Pancreas (tissue), 10 donors: ENCODE results near the gene NACC2. TPM values are rescaled to one million over a fixed set of nuclear protein-coding genes. Genes with fewer than 3 reads are reported as not detected.

ENCODE experiments used
- ATAC-seq, 4 donors: fragments of 200-7000 bp; cut with Tn5 transposase; one replicate each; pipeline versions ENCODE4 v1.8.0 to v1.9.1; 2020; ENCODE audit warnings: mild to moderate bottlenecking in 4 of 4, moderate library complexity in 4 of 4
- DNase-seq, 6 donors: peaks; one replicate each; pipeline ENCODE4 v3.0.0-alpha.2; 2020
- FAIRE-seq: peaks from 2 replicates; lab custom pipeline; 2012; peaks lifted over from hg19 to GRCh38; lab: Jason Lieb, UNC
- H3K27ac ChIP-seq, 4 donors: fragments of 200-600 bp; sonication (generic); 1 replicate in 3 of 4; 2 replicates in 1 of 4; pipeline versions ENCODE4 v1.5.0 to v1.8.0; 2020
- H3K27me3 ChIP-seq, 4 donors: fragments of 200-600 bp; one replicate each; pipeline ENCODE4 v1.8.0; 2021
- H3K36me3 ChIP-seq, 3 donors: fragments of 200-600 bp; sonication (generic) in 1 of 3; one replicate each; pipeline versions ENCODE4 v1.5.0 to v1.8.0; 2020 to 2021
- H3K4me1 ChIP-seq, 3 donors: fragments of 200-600 bp; one replicate each; pipeline ENCODE4 v1.8.0; 2021
- H3K4me3 ChIP-seq, 4 donors: fragments of 200-600 bp; sonication (generic) in 2 of 4; one replicate each; pipeline versions ENCODE4 v1.5.0 to v1.8.0; 2020 to 2021
- H3K9me3 ChIP-seq, 4 donors: fragments of 200-600 bp; one replicate each; pipeline ENCODE4 v1.8.0; 2021
- CTCF ChIP-seq, 4 donors: fragments of 200-600 bp; sonication (generic) in 3 of 4; IDR thresholded peaks; one replicate each; pipeline versions ENCODE4 v1.5.0 to v1.8.0; 2021; ENCODE audit warnings: antibody characterized with exemption in 4 of 4
- WGBS, 2 donors: extraction: QIAGEN DNeasy Blood & Tissue Kit; methylation state at CpG; one replicate each; pipeline ENCODE4 v1.1.7; 2013; 5-methylcytosine and 5-hydroxymethylcytosine counted together
- intact Hi-C, 3 donors: fragments of 100-400 bp; cut with DNase I; formaldehyde crosslinking; loops; one replicate each; pipeline versions ENCODE4 v1.11.1 to v1.14.2; 2022
- polyA plus RNA-seq, 2 donors: library from polyadenylated mRNA; stranded (reverse); fragments of 200-250 nt; gene quantifications; one replicate each; pipeline ENCODE4 v1.2.3, GENCODE V29; 2013
- total RNA-seq, 6 donors: library from RNA; stranded (reverse); fragmentation: NEBNext Ultra II Directional in 4 of 6; extraction: Animal tissue kit (Norgen Biotek cat#: 25700) in 4 of 6; gene quantifications; one replicate each; pipeline versions ENCODE4 v1.2.1 to v1.2.4, GENCODE V29; 2021 to 2023
- donor health status: healthy with polysubstance abuse.
- donor health status: DM: no; HTN: no; CAD: no; lungs with moderate emphysema.
- donor health status: DM: no; HTN: no; CAD: no.
- donor health status: control.
- donor health status: control.
- donor health status: Bipolar disorder and iron deficiency.
- donor health status: DM: yes; HTN: yes; CAD: no.
- donor health status: DM: no; HTN: no; CAD: no.
- donor health status: DM: no; HTN: no; CAD: no.
- donor health status: DM: yes; HTN: yes; CAD: no.

The NACC2 gene
- total and polyA plus RNA-seq, 8 donors, result 4.3 to 12.4 (median 8.2) TPM

DNA sequence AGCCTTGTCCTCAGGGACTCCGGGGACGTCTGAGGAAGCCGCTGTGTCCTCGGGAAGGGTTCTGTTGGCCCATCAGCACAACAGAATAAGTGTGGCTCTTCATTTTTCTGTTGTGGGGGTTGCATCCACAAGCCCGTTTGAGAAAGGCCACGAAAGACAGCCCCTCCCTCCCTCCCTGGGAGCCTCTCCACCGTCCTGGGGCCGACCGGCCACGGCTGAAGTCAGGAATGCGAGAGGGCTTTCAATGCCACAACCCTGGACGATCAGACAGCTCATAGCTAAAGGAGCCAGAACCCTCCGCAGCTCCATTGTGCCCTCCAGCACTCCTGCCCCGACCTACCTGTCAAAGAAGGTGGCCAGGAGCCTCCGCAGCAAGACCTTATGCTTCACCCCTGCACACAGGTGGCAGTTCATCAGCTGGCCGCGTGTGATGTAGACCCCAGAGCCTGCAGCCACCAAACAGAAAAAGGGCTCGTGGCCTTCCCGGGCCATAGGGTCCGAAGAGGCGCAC, 81.5 kb downstream of the NACC2 start:
- H3K4me1 ChIP-seq, result no peaks in the 10 kb centered on the region
- intact Hi-C loops, result no loop called here
- no peak for TF ChIP-seq CTCF (IDR thresholded peaks at IDR 0.05)
- FAIRE-seq (no peak), DNase-seq (peak in 1 of 6 donors; percentile 44), ATAC-seq (no peak)
- WGBS, 2 donors, result 94 to 95% methylated on average over 20 to 21 of the region's 21 CpGs
- H3K4me3 ChIP-seq, result no peak overlapping the region
- H3K27ac ChIP-seq, result no peak overlapping the region
- no peaks in the 10 kb centered on the region for H3K9me3 ChIP-seq
- H3K36me3 ChIP-seq, result peaks cover 0 to 14% (median 3%) of the 10 kb centered on the region in 3 donors
- no peaks in the 10 kb centered on the region for H3K27me3 ChIP-seq

GRCh38 chr9:136013116-136013515, 82.0 kb downstream of the NACC2 start:
- no peak for ATAC-seq
- no peak overlapping the region for H3K4me3 ChIP-seq
- no peaks in the 10 kb centered on the region for H3K9me3 ChIP-seq
- DNase-seq, result peak in 2 of 6 donors; percentile 48 to 56
- WGBS, 2 donors, result 92 to 94% methylated on average over 22 of the region's 22 CpGs
- no peaks in the 10 kb centered on the region for H3K27me3 ChIP-seq
- no peaks in the 10 kb centered on the region for H3K4me1 ChIP-seq
- intact Hi-C loops, result no loop called here
- TF ChIP-seq CTCF (IDR thresholded peaks at IDR 0.05), result no peak
- FAIRE-seq, result no peak
- H3K27ac ChIP-seq, result peak overlapping the region in 1 of 4 donors; percentile 17
- H3K36me3 ChIP-seq, result peaks cover 0 to 14% (median 3%) of the 10 kb centered on the region in 3 donors

DNA sequence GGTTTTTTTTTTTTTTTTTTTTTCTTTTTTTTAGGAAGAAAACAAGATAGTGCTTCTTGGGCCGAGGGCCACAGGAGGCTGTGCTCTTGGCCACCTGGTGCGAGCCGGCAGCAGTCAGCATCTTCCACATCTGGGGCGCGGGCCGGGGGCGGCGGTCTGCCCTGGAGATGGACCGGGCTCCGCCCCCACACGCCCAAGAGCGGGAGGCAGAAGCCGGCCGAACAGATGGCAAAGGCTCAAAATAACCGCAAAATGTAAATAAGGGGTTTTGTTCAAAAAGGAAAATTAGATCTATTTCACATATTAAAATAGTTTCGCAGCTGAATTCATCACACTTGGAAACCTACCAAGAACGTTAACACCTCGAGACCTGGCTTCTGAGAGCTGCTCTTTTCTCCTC, 82.4 kb downstream of the NACC2 start:
- no peak for TF ChIP-seq CTCF (IDR thresholded peaks at IDR 0.05)
- H3K27ac ChIP-seq, result peak overlapping the region in 1 of 4 donors; percentile 17
- no peaks in the 10 kb centered on the region for H3K27me3 ChIP-seq
- no peaks in the 10 kb centered on the region for H3K9me3 ChIP-seq
- peak in 2 of 6 donors; percentile 24 to 38 for DNase-seq
- H3K4me1 ChIP-seq, result no peaks in the 10 kb centered on the region
- H3K4me3 ChIP-seq, result no peak overlapping the region
- H3K36me3 ChIP-seq, result peaks cover 0 to 14% (median 3%) of the 10 kb centered on the region in 3 donors
- no peak for FAIRE-seq
- ATAC-seq, result peak in 1 of 4 donors; percentile 20
- intact Hi-C loops, result no loop called here
- WGBS, 2 donors, result 87 to 92% methylated on average over 18 of the region's 18 CpGs

- Histone ChIP-seq H3K27ac (peak overlapping the region in 2 of 4 donors; percentile 35 to 37), H3K27me3 (no peaks in the 10 kb centered on the region), H3K4me3 (no peak overlapping the region), H3K36me3 (peaks cover 0 to 14% (median 3%) of the 10 kb centered on the region in 3 donors), H3K4me1 (no peaks in the 10 kb centered on the region), H3K9me3 (no peaks in the 10 kb centered on the region)
- TF ChIP-seq CTCF (IDR thresholded peaks at IDR 0.05), result no peak
- DNase-seq, result peak in 5 of 6 donors; percentile 42 to 80 (median 63)
- FAIRE-seq, result no peak
- peak; percentile 12 to 54 (median 44) for ATAC-seq
- WGBS, 2 donors, result 83 to 86% methylated on average over 58 to 59 of the region's 59 CpGs
- intact Hi-C loops, result no loop called here
Measured at GRCh38 chr9:136011703-136012496, 83.2 kb downstream of the NACC2 start.

GRCh38 chr9:136011376-136011702, 83.8 kb downstream of the NACC2 start:
- intact Hi-C loops, result no loop called here
- no peak for TF ChIP-seq CTCF (IDR thresholded peaks at IDR 0.05)
- H3K9me3 ChIP-seq, result no peaks in the 10 kb centered on the region
- FAIRE-seq (no peak), DNase-seq (peak in 3 of 6 donors; percentile 17 to 53 (median 44)), ATAC-seq (no peak)
- H3K4me1 ChIP-seq, result no peaks in the 10 kb centered on the region
- no peaks in the 10 kb centered on the region for H3K27me3 ChIP-seq
- WGBS, 2 donors, result 81 to 84% methylated on average over 25 of the region's 25 CpGs
- H3K36me3 ChIP-seq, result peaks cover 0 to 14% (median 3%) of the 10 kb centered on the region in 3 donors
- peak overlapping the region in 1 of 4 donors; percentile 35 for H3K27ac ChIP-seq
- no peak overlapping the region for H3K4me3 ChIP-seq
